WTC11 (cell line): ENCODE data around the gene EEF1AKMT3. TPM values are rescaled to one million over a fixed set of nuclear protein-coding genes. Genes with fewer than 3 reads are reported as not detected.

Experiments used
- ATAC-seq: fragments of 200-7000 bp; cut with Tn5 transposase; 2 replicates; pipeline ENCODE4 v1.10.0; 2021; ENCODE audit warnings: mild to moderate bottlenecking, moderate library complexity
- CTCF ChIA-PET: fragments of 300-600 bp; sonication (Branson Sonifier 250); formaldehyde crosslinking; loops from one replicate; lab custom pipeline; 2021; ENCODE audit warnings: antibody characterized with exemption; lab: Charles Lee
- POLR2A ChIA-PET: fragments of 350-600 bp; sonication (Branson Sonifier 250); formaldehyde crosslinking; loops from one replicate; lab custom pipeline; 2021; ENCODE audit warnings: antibody characterized with exemption; lab: Charles Lee
- DNase-seq: peaks from one replicate; pipeline ENCODE4 v3.0.0; 2021; ENCODE audit warnings: low spot score
- H3K27ac Mint-ChIP-seq: 2 replicates; pipeline ENCODE4 v1.8.0; 2021; ENCODE audit warnings: mixed read lengths
- H3K27me3 Mint-ChIP-seq: 2 replicates; pipeline ENCODE4 v1.8.0; 2021; ENCODE audit warnings: low read depth, mild to moderate bottlenecking, moderate library complexity, mixed read lengths
- H3K36me3 Mint-ChIP-seq: 2 replicates; pipeline ENCODE4 v1.8.0; 2021; ENCODE audit warnings: mixed read lengths
- H3K4me1 Mint-ChIP-seq: 2 replicates; pipeline ENCODE4 v1.8.0; 2022; ENCODE audit warnings: mixed read lengths
- H3K4me3 Mint-ChIP-seq: 2 replicates; pipeline ENCODE4 v1.8.0; 2021; ENCODE audit warnings: mild to moderate bottlenecking, moderate library complexity, mixed read lengths
- H3K9me3 Mint-ChIP-seq: 2 replicates; pipeline ENCODE4 v1.8.0; 2021; ENCODE audit warnings: mixed read lengths
- FOXJ3 ChIP-seq: sonication (generic); formaldehyde crosslinking; IDR thresholded peaks from 2 replicates; pipeline ENCODE4 v1.9.0; 2021; ENCODE audit warnings: missing genetic modification reagents, mild to moderate bottlenecking, borderline replicate concordance
- GTF2I ChIP-seq: fragments of 250-450 bp; sonication (Bioruptor Pico); conservative IDR thresholded peaks from 2 replicates; pipeline ENCODE4 v1.4.0; 2021; ENCODE audit warnings: mild to moderate bottlenecking
- NR1H2 ChIP-seq: sonication (generic); formaldehyde crosslinking; IDR thresholded peaks from 2 replicates; pipeline ENCODE4 v1.9.0; 2021; ENCODE audit warnings: mild to moderate bottlenecking, moderate library complexity, missing genetic modification reagents
- microRNA-seq: library from miRNA; unstranded; fragments of <30 nt; microRNA quantifications from one replicate; pipeline ENCODE4 v1.2.0, GENCODE V29; 2022; ENCODE audit warnings: borderline number of aligned reads
- total RNA-seq: library from RNA; stranded (reverse); gene quantifications from 3 replicates; pipeline ENCODE4 v1.2.3, GENCODE V29; 2021
- TF ChIP-seq, protein P1 (sequence below): sonication (generic); formaldehyde crosslinking; conservative IDR thresholded peaks from 2 replicates; pipeline ENCODE4 v1.8.1; 2023; ENCODE audit warnings: mild to moderate bottlenecking, low read depth, missing genetic modification reagents, moderate library complexity
- TF ChIP-seq, protein P2 (sequence below): sonication (generic); formaldehyde crosslinking; IDR thresholded peaks from 2 replicates; pipeline ENCODE4 v1.8.0; 2023; ENCODE audit warnings: missing genetic modification reagents, mild to moderate bottlenecking, borderline replicate concordance

Gene EEF1AKMT3
- total RNA-seq, 1 experiment from 2014 or later: 3.2 TPM

GRCh38 chr12:57826966-57827365, 54.6 kb downstream of the EEF1AKMT3 start (continued):
- TF ChIP-seq GTF2I (CRISPR knock-in tag): no peak

- ChIA-PET CTCF (interaction anchor here (2.1 kb wide), 1 partner anchor 14 kb away, joined by 6 read pairs; no protein-coding TSS in a partner anchor), POLR2A (interaction anchor here (1.2 kb wide), 2 partner anchors 14 to 15 kb away, joined by 3 read pairs; no protein-coding TSS in a partner anchor)
- no peaks in the 10 kb centered on the region for H3K27me3 Mint-ChIP-seq
- no peak for ATAC-seq
- H3K27ac Mint-ChIP-seq: no peak overlapping the region
- H3K4me3 Mint-ChIP-seq: no peak overlapping the region
- H3K9me3 Mint-ChIP-seq: no peaks in the 10 kb centered on the region
- peaks cover 28% of the 10 kb centered on the region for H3K4me1 Mint-ChIP-seq
- no peak for DNase-seq
- peaks cover 40% of the 10 kb centered on the region for H3K36me3 Mint-ChIP-seq
- TF ChIP-seq NR1H2 (CRISPR knock-in tag): no peak
- no peak for TF ChIP-seq FOXJ3 (CRISPR knock-in tag)
- TF ChIP-seq, all 79 proteins: peak for 0
Measured at GRCh38 chr12:57829025-57829777, 56.8 kb downstream of the EEF1AKMT3 start.

DNA sequence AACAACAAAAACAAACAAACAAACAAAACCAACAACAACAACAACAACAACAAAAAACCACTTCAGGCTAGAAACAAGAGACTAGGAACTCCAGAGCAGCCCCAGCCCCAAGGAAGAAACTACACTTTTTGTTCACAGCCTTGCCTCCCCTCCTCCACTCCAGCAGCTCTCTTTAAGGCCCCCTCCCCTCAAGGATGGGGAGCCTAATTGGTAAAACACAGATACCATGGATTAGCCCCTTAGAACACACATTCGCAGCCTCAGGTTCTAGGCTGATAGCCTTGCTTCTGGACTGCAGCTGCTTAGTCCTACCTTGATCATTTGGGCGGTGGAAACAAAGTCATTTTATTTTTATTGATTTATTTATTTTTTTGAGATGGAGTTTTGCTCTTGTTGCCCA, 58.0 kb downstream of the EEF1AKMT3 start:
- POLR2A ChIA-PET: no interaction called here
- TF ChIP-seq, protein P1, sequence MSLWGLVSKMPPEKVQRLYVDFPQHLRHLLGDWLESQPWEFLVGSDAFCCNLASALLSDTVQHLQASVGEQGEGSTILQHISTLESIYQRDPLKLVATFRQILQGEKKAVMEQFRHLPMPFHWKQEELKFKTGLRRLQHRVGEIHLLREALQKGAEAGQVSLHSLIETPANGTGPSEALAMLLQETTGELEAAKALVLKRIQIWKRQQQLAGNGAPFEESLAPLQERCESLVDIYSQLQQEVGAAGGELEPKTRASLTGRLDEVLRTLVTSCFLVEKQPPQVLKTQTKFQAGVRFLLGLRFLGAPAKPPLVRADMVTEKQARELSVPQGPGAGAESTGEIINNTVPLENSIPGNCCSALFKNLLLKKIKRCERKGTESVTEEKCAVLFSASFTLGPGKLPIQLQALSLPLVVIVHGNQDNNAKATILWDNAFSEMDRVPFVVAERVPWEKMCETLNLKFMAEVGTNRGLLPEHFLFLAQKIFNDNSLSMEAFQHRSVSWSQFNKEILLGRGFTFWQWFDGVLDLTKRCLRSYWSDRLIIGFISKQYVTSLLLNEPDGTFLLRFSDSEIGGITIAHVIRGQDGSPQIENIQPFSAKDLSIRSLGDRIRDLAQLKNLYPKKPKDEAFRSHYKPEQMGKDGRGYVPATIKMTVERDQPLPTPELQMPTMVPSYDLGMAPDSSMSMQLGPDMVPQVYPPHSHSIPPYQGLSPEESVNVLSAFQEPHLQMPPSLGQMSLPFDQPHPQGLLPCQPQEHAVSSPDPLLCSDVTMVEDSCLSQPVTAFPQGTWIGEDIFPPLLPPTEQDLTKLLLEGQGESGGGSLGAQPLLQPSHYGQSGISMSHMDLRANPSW (CRISPR knock-in tag): no peak
- TF ChIP-seq, protein P2, sequence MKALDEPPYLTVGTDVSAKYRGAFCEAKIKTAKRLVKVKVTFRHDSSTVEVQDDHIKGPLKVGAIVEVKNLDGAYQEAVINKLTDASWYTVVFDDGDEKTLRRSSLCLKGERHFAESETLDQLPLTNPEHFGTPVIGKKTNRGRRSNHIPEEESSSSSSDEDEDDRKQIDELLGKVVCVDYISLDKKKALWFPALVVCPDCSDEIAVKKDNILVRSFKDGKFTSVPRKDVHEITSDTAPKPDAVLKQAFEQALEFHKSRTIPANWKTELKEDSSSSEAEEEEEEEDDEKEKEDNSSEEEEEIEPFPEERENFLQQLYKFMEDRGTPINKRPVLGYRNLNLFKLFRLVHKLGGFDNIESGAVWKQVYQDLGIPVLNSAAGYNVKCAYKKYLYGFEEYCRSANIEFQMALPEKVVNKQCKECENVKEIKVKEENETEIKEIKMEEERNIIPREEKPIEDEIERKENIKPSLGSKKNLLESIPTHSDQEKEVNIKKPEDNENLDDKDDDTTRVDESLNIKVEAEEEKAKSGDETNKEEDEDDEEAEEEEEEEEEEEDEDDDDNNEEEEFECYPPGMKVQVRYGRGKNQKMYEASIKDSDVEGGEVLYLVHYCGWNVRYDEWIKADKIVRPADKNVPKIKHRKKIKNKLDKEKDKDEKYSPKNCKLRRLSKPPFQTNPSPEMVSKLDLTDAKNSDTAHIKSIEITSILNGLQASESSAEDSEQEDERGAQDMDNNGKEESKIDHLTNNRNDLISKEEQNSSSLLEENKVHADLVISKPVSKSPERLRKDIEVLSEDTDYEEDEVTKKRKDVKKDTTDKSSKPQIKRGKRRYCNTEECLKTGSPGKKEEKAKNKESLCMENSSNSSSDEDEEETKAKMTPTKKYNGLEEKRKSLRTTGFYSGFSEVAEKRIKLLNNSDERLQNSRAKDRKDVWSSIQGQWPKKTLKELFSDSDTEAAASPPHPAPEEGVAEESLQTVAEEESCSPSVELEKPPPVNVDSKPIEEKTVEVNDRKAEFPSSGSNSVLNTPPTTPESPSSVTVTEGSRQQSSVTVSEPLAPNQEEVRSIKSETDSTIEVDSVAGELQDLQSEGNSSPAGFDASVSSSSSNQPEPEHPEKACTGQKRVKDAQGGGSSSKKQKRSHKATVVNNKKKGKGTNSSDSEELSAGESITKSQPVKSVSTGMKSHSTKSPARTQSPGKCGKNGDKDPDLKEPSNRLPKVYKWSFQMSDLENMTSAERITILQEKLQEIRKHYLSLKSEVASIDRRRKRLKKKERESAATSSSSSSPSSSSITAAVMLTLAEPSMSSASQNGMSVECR (CRISPR knock-in tag): no peak
- TF ChIP-seq, all 79 proteins: peak for 0
- no peak overlapping the region for H3K4me3 Mint-ChIP-seq
- H3K27me3 Mint-ChIP-seq: no peaks in the 10 kb centered on the region
- DNase-seq (no peak), ATAC-seq (no peak)
- H3K36me3 Mint-ChIP-seq: peaks cover 30% of the 10 kb centered on the region
- peaks cover 40% of the 10 kb centered on the region for H3K4me1 Mint-ChIP-seq
- peak overlapping the region; percentile 86; the same call in 1 of the 2 replicates for H3K27ac Mint-ChIP-seq
- H3K9me3 Mint-ChIP-seq: no peaks in the 10 kb centered on the region
- CTCF ChIA-PET: interaction anchor here (0.7 to 2.1 kb wide), 3 partner anchors 9 to 66 kb away, joined by 3 to 6 read pairs (median 4); no protein-coding TSS in a partner anchor

Small RNA genes within 50 kb of the gene (microRNA-seq; reads per million reads assigned to microRNA genes)
- gene MIR26A2 (58.7 reads per million, percentile 54 among the genes with 10 or more reads in this experiment), gene MIR6759 (not detected)

Other genes starting within 250 kb of the EEF1AKMT3 start
- gene MBD6, start 249.8 kb upstream of the EEF1AKMT3 start, total RNA-seq: 46.3 to 59.4 TPM (median 56.2 TPM) in 3 replicates
- 93.5 to 94.4 TPM (median 94.4 TPM) in 3 replicates for gene DCTN2, start 225.4 kb upstream of the EEF1AKMT3 start, total RNA-seq
- 15.9 to 17.9 TPM (median 16.1 TPM) in 3 replicates for gene KIF5A, start 222.6 kb upstream of the EEF1AKMT3 start, total RNA-seq
- 25.4 to 26.9 TPM (median 25.8 TPM) in 3 replicates for gene PIP4K2C, start 181.4 kb upstream of the EEF1AKMT3 start, total RNA-seq
- 52.4 to 57.0 TPM (median 55.7 TPM) in 3 replicates for gene DTX3, start 167.8 kb upstream of the EEF1AKMT3 start, total RNA-seq
- gene ARHGEF25, start 161.2 kb upstream of the EEF1AKMT3 start, total RNA-seq: 11.9 to 19.0 TPM (median 17.2 TPM) in 3 replicates
- gene B4GALNT1, start 139.4 kb upstream of the EEF1AKMT3 start, total RNA-seq: 0.46 to 1.2 TPM (median 1.2 TPM) in 3 replicates
- 77.5 to 93.9 TPM (median 93.1 TPM) in 3 replicates for gene OS9, start 78.5 kb upstream of the EEF1AKMT3 start, total RNA-seq
- gene AGAP2, start 33.9 kb upstream of the EEF1AKMT3 start, total RNA-seq: 2.0 to 2.7 TPM (median 2.3 TPM) in 3 replicates
- 9.9 to 18.6 TPM (median 18.4 TPM) in 3 replicates for gene TSPAN31, start 27.6 kb upstream of the EEF1AKMT3 start, total RNA-seq
- gene CDK4, start 20.3 kb upstream of the EEF1AKMT3 start, total RNA-seq: 125 to 152 TPM (median 145 TPM) in 3 replicates
- gene MARCHF9, start 17.5 kb upstream of the EEF1AKMT3 start, total RNA-seq: 6.2 to 9.6 TPM (median 9.2 TPM) in 3 replicates
- 2.1 to 3.2 TPM (median 2.8 TPM) in 3 replicates for gene CYP27B1, start 5.5 kb upstream of the EEF1AKMT3 start, total RNA-seq
- 25.5 to 31.7 TPM (median 28.6 TPM) in 3 replicates for gene METTL1, start 509 bp upstream of the EEF1AKMT3 start, total RNA-seq
- 48.6 to 49.5 TPM (median 48.7 TPM) in 3 replicates for gene TSFM, start 10.2 kb downstream of the EEF1AKMT3 start, total RNA-seq
- 0.42 to 0.78 TPM (median 0.57 TPM) in 3 replicates for gene AVIL, start 46.1 kb downstream of the EEF1AKMT3 start, total RNA-seq
- gene CTDSP2, start 74.1 kb downstream of the EEF1AKMT3 start, total RNA-seq: 97.0 to 122 TPM (median 101 TPM) in 3 replicates
- gene ATP23, start 169.0 kb downstream of the EEF1AKMT3 start, total RNA-seq: 5.6 to 7.0 TPM (median 6.1 TPM) in 3 replicates